SK-N-MC (cell line): ENCODE results near the gene KRTAP10-8.

ENCODE experiments used
- EZH2 ChIP-seq: fragments of 200-600 bp; sonication (generic); IDR thresholded peaks from one replicate; pipeline ENCODE4 v1.6.1; 2017; ENCODE audit warnings: antibody characterized with exemption
- FOXP2 ChIP-seq: optimal IDR thresholded peaks from 2 replicates; pipeline ENCODE3; 2011; ENCODE audit warnings: mild to moderate bottlenecking, moderate library complexity; ENCODE audit not compliant: insufficient read depth; ENCODE audit errors: extremely low read length, control extremely low read depth
- POLR2AphosphoS5 ChIP-seq: IDR thresholded peaks from 2 replicates; pipeline ENCODE4 v1.6.1; 2012; ENCODE audit warnings: mild to moderate bottlenecking, low read depth, low read length, borderline replicate concordance

- no peak for TF ChIP-seq POLR2AphosphoS5
- TF ChIP-seq EZH2 = no peak
- no peak for TF ChIP-seq FOXP2
Measured at GRCh38 chr21:44650973-44651675, 39.2 kb downstream of the KRTAP10-8 start.
